HG02885 (cell line): ENCODE data around the gene NTM.

Experiments
- ATAC-seq: cut with Tn5 transposase; IDR thresholded peaks from one replicate; pipeline ENCODE4 v1.9.1; 2021; ENCODE audit warnings: mild to moderate bottlenecking; ENCODE audit not compliant: unreplicated experiment, poor library complexity

The NTM gene

DNA sequence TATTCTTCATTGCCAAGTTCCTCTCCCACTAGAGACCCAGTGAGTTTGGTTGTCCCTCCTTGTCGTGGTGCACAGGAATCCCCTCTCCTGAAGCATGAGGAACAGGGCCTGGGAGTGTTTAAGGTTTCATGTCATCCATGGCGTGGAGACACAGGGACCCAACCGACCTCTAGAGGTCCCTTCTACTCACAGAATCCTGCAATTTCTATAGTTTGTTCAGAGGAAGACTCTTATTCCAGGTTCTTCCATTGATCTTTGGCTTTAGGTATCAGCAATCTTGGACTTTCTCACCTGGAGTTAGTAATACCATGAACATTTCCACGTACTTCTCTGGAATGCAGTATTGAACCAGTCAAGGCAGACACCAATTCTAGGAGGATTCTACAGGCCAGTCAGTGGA is 548.2 kb downstream of the NTM start:
- ATAC-seq: no peak

DNA sequence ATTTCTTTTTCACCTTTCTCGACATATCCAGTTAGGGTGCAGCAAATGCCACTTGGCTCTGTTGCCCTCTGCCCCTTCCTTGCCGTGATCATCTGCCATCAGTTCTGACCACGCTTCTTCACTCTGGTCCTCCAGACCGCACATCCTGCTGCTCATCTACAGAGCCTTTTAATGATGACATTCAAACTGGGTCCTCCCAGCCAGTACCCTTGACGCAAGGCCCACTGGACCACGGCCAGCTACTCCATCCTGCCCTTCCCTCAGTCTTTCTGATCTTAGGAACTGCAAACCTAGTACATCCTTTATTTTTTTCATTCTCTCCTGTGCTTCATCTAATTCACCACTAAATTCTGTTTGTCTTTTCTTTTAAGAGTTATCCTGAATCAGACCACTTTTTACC is 551.8 kb downstream of the NTM start:
- ATAC-seq: no peak

DNA sequence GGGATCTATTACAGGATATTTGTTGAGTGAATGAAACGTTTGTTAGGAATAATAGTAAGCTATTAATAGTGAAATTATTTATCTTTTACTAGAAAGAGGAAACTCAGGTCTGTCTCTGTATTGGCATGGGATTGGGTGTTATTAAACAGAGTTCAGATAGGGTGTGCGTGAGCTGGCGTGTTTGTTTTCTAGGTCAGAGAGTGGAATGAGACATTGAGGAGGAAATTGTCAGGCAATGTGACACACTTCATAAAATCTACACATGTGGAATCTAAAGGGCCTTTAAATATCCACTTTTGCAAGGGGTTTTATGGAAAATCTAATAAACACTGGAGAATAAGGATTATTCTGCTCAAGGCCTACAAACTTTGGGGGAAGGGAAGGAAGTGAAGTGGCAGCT is 552.9 kb downstream of the NTM start:
- ATAC-seq: no peak

DNA sequence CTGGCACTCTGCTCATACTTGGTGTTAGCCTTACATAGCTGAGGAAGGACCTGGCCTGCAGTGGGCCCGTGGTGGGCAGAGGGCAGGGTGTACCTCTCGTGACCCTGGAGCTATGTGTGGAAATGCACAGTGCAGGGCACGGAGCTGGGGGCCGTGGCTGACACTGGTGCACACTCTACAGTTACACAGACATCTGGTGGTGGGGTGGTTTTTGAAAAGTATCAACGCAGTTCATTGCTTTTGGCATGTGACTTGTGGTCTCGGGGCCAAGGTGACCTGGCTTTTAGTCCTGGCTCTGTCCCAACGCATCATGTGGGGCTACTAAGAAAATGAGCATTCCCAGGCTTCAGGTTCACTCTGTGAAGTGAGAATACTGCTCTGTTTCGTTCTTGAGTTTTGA is 553.6 kb downstream of the NTM start:
- ATAC-seq: no peak

DNA sequence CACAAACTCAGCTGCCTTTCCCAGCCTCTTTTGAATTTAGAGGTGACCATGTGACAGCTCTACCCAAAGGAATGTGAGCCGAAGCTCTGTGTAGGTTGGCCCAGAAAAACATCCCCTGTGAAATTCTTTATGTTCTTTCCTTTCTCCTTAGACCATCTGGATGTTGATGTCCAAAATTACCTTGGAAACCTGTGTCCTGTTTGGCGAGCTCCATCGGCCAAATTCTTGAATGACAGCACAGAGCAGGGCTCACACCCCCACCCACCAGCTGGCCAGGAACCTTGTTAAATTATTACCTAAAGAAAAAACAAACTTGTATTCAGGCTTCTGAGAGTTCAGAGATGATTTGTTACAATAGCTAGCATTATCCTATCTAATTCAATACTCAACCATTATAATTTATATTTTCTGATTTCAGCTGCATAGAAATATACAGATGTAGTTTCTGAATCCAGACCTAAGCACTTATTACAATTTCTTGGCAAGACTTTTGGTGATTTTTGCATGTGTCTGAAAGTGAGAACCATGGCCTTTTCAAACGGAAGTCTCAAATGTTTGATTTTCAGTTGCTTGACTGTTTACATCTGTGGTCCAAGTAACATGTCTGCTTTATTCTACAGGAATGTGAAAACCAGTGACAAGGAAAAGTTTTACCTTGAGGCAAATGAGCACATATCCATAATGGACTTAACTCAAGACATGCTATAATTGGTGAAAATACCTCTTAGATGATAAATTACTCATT is 554.2 kb downstream of the NTM start:
- ATAC-seq: no peak

DNA sequence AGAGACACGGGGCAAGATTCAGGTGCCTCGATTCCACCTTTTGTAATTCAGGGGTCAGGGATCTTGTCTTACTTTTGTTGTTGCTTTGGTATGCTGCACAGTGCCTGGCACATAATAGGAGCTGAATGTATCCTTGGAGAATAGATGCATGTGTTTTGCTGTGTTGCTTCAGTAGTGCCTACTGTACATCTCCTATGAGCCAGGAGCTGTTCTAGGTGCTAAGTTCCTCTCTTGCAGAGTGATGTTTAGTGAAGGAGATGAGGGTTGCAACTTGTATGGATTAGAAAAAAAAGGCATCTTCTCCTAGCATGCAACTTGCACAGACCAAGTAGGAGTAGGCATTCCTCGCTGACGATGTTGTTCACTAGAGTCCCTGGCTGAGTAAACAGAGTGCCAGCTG is 555.4 kb downstream of the NTM start:
- ATAC-seq: no peak

DNA sequence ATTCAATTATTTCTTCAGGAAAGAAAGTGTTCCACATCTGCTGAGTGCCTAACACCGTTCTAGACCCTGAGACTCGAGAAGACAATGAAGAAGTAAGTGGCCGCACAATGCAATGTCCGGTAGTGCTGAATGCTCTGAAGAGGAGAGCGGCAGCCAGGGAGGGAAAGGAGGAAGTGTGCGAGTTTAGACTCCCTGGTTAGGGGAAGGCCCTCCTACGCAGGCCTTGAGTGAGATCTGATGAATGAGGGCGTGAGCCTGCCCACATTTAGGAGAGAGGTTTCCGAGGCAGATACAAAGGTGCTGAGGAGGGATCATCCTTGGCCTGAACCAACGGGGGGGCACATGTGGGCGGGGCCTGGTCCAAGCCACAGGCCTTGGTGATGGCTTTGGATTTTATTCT is 558.6 kb downstream of the NTM start:
- no peak for ATAC-seq

DNA sequence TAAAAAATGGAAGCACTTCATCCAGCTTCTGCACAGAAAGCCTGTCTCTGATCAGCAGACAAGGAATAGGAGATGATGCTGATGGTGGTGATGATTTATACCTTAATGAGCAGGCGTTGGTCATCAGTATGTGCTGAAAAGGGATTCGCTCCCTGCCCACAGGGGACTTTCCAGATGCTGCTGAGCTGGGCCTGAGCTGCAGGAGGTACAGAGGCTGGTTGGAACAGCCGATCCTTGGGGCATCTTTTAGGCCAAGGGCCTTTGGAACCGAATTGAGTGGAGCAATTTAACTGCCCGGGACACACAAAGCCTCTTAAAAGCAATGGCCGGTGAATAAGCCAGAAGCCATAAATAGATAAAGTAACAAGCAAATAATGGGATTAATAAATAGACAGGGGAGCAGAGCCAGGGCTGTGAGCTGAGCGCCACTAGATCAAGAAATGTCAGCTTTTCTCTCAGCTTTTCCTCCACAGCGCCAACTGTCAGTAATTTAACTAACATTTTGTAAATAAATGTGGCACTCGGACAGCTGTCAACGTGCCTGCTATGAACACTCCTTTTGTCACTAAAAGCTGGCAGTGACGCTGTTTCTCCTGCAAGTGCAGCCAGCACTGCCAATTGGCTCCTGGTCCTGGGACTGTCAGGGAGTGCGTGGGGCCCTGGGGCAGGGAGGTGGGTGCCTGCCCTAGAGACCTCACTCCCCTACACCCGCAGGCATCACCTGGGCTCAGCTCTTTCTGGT is 562.3 kb downstream of the NTM start:
- no peak for ATAC-seq

DNA sequence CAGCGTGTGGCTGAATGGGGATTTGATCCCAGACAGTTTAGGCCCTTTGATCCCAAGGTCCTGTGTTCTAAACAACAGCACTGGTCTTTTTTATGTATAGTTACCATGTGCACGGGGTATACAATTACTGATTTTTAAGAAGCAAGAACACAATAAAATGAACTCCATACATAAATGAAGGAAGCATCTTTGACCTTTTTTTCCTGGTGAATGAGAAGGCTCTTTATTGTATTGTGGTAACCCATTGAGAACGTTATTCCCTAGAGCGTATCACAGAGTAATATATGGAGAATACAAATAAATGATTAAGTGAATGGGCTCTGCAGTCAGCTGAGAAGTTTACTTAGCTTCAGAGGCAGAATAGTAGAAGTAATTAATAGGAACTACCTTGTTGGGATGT is 563.6 kb downstream of the NTM start:
- ATAC-seq: no peak

DNA sequence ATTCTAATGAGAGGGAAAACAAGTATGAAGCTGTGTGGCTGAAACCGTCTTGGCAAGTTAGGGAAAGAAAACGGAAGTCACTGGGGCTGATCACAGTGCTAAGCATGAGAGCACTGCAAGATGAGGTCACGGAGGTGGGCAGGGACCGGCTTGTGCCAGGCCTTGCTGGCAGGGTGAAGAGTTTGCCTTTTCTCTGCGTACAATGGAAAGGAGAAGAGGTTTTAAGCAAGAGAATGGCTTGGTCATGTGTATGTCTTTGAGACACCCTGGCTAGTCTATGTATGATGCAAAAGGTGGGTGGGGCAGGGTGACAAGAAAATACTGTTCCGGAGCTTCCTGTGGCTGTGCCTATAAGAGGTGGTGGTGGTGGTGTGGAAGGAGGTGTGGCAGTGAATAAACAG is 567.9 kb downstream of the NTM start:
- no peak for ATAC-seq

DNA sequence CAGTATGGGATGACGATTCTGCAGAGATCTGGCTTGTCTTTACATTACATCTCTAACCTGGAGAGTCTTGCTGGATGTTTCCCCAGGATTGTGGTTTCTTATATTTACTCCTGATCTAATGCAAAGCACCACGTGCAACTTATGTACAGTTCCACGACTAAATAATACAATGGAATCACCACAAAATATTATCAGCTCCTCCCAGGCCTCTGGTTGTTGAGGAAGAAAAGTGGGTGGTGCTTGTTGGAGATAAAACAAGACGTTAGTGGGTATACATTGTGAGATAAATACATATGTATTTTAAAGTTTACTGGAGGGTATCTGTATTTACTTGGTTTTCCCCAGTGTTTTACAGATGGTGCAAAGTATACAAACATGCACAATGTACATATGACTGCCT is 569.7 kb downstream of the NTM start:
- no peak for ATAC-seq

DNA sequence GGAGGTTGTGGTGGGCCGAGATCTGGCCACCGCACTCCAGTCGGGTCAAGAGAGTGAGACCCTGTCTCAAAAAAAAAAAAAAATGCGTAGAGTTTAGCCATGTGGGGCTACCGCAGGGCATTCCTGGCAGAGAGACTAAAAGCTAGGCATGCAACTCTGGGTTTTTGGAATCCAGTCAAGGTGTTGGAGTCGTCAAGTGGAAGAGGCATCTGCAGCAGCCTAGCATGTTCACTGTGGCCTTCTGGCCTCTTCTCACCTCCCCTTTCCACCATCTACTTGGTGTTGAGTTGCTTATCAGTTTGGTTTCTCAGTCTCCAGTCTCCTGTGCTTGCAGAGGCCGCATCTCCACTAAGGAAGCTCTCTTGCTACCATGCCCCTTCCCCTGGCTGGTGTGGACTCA is 572.5 kb downstream of the NTM start:
- no peak for ATAC-seq

DNA sequence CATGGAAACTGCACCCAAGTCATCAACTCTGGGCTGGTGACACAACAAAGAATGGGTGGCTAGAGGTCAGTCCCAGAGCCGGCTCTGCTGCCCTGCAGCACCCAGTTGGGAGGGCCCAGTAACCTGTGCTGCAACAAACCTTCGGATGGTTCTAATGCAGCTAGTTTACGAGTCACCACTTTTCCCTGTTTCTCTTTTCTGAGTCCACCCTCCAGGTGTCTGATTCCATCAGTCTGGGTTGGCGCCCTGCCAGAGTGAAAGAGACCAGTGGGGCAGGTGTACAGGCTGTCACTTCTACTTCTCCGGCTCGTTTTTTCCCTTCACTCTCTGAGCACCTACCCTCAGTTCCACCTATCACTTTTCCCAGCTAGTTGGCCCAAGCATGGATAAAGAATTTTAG is 572.9 kb downstream of the NTM start:
- ATAC-seq: no peak

DNA sequence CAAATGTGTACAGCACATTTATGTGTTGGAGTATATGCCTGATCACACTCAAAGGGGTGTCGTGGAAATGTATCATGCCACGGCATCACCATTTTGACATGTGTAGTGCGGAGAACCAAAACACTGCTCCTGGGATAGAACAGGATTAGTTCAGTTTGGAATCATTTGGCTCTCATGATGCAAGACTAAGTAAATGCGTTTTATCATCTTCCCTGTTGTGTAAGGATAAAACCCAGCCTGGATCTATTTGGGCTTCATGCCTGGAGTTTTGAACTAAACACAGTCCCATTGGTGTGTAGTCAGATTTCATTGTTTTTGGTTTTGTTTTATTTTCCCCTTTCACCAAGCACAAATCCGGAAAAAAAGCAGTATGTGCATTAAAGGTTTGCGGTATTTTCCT is 574.3 kb downstream of the NTM start:
- ATAC-seq: no peak

DNA sequence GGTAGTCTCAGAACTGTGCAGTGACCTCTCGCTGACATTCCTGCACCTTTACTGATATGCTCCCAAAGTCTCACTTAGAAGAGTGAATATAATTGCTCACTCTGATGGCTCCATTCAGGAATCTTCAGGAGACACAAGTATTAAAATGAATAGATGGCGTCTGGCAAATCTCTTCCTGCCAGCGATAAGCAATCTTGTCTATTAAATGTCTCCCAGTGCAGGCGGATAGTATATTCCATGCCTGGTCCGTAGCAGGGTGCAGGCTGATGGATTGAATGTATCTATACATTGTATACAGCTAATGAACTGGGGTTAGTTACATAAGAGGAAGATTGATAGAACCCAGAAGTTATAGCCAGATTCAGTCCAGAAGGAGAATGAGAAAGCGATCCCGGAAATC is 575.3 kb downstream of the NTM start:
- ATAC-seq: no peak

DNA sequence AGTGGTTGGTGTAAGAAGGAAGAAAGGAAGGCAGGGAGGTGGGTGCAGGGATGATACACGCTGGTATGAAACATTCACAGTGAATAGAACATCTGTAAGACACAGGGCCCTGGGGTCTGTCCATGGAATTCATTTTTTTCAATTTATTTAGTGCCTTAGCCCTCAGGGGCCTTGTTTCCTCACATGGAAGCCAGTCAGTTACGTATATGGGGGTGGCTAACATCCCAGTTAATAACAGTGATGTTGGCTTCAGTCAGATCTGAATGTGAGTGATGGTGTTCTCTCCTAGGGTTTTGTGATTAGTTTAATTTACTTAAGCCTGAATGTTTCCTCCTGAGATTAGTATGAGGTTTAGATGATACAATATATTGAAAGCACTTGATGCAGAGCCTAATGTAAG is 577.1 kb downstream of the NTM start:
- ATAC-seq: no peak

DNA sequence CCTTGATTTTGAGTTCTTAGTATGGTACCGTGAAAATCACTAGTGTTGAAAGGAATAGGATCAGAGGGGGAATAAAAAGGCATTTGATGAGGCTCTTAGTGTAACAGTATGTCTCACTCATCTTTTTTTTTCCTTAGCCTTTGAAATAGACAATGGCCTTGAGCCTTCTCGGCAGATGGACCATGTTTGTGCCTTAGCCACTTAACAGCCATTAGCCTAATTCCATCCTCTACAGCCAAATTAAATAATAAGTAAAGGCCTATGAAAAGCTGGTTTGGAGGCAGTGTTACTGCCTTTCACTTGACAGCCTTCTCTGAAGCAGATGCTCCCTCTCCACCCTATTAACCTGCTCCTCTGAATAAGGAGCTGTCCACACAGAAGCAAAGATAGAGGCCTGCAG is 580.7 kb downstream of the NTM start:
- no peak for ATAC-seq

DNA sequence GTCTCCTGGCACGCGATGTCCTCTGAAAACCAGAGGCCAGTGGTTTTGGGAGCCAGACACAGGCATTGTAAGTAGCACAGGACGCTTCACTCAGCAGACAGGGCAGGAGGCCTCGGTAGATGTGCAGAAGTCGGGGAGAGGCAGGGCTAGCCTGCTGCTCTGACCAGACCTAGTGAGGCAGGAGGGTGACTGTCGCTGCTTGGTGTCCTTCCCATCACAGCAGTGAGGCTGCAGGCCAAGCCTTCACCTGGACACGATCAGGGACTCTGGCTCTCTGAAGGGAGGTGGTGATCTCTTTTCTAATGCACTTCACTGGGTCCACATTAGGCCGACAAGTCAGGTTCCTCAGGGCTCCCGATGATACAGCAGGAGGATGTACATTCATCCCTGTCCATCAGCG is 583.7 kb downstream of the NTM start:
- ATAC-seq: no peak

DNA sequence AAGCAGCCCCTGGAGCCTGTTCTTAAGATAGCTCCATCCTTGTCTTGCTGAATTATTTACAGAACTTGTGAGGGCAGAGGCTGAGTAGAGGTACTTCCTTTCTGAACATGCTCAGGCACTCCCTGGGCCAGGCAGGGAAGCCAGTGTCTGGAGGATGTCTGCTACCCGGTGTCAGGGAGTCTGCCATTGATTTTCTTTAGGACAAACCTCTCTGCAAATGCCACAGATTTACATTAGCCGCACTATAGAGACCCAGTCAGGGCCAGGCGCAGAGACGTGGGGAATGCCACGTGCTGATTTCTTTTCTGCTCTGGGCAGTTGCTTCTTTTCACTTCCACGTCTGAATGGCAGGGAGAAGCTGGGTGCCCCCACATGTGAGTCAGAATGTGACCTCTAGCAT is 585.5 kb downstream of the NTM start:
- ATAC-seq: no peak

DNA sequence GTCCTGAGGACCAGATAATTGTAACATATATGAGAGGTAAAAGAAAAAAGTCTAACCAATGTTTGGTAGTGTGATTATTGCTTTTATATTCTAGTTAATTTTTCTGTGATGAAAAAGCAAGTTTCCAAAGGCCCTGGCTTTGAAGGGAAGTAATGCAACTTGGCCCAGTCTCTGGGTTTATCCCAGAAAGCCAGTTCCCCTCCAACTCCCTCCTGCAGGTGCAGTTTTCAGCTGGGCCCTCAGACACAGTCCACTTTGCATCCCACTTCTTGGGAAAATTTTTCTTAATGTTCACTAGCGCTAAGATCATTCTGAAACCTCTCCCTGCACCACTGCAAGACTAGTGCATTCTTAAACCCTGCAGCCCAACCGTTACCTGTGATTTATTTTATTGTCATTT is 586.8 kb downstream of the NTM start:
- ATAC-seq: no peak

DNA sequence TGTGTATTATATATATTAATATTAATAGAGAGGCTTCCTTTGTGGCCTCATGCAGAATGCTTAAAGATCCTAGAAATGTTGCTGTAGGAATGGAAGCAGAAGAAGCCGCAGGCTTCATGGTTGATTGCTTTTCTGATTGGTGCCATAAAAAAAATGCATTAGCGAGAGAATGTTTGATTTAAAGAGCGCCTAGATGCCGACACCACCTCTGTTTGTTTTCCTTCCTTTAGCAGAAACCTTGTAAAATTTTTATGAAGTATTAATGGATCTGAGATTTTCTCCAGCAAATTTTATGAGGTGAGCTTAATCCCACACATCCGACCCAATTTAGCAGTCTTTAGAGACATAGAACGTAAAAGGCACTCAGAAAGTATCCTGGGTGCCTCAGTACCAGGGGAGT is 587.5 kb downstream of the NTM start:
- no peak for ATAC-seq

DNA sequence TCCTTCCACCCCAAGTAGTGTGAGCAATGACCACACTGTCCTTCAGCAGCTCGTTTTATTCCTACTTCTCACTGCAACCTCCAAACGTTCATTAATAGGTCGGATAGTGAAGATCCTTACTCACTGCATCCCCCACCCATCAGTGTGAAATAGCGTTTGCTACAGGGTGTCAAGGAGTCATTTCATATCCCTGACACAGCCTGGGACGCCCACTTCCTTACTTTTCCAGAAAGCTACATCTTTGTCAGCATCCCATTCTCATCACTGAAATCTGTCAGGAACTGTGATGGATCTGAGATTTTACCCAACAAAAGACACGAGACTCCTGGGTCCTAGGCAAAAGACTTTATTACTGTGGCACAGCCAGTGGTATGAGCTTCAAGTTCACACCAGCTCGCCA is 592.4 kb downstream of the NTM start:
- no peak for ATAC-seq
